Measurements from ENCODE around the gene NGLY1. TPM values are rescaled to one million over a fixed set of nuclear protein-coding genes. Genes with fewer than 3 reads are reported as not detected.

NGLY1 gene
- total and polyA plus RNA-seq, 10 of the 15 experiments (the other 5 are each of a cell fraction or from before 2014, with no cell fraction given) = 29.8 to 73.5 (median 47.0) TPM

DNA sequence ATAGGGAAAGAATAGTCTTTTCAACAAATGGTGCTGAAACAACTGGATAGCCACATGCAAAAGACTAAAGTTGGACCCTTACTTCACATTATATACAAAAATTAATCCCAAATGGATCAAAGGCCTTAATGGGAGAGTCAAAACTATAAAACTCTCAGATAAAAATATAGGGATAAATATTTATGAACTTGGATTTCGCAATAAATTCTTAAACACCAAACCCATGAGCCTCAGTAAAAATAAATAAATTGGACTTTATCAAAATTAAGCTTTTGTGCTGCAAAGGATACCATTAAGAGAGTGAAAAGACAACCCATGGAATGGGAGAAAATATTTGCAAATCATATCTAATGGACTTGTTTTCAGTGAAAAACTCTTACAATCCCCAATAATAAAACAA is 99.8 kb downstream of the NGLY1 start:
- intact Hi-C loops (cut with micrococcal nuclease; ENCODE audit: unreplicated experiment) = no loop called here
- CTCF ChIA-PET = no interaction called here
- Histone ChIP-seq H3K9me3 (replicated peaks; ENCODE audit: control insufficient read depth, insufficient read depth, low read length) (no peaks in the 10 kb centered on the region), H3K4me2 (ENCODE audit: control insufficient read depth, insufficient read depth) (no peak overlapping the region), H2AFZ (ENCODE audit: control insufficient read depth, low read depth, low read length) (no peak overlapping the region), H3K27me3 (replicated peaks in 1 of 2; ENCODE audit: control insufficient read depth in 2 of 2, insufficient read depth in 2 of 2, low read length in 1 of 2) (no peaks in the 10 kb centered on the region), H3K4me1 (ENCODE audit: control insufficient read depth, insufficient read depth, low read length) (no peaks in the 10 kb centered on the region), H3K79me2 (ENCODE audit: control insufficient read depth, insufficient read depth, low read length) (no peaks in the 10 kb centered on the region), H3K9ac (ENCODE audit: control insufficient read depth, insufficient read depth, low read length) (no peak overlapping the region), H3K4me3 (no peak overlapping the region), H4K20me1 (ENCODE audit: control insufficient read depth, insufficient read depth) (no peaks in the 10 kb centered on the region), H3K36me3 (ENCODE audit: control insufficient read depth in 2 of 2, insufficient read depth in 2 of 2, low read length in 1 of 2) (no peaks in the 10 kb centered on the region), H3K27ac (ENCODE audit: control insufficient read depth, insufficient read depth) (no peak overlapping the region)
- RAD21 ChIA-PET (ENCODE audit: unreplicated experiment) = no interaction called here
- SMC1A ChIA-PET (ENCODE audit: uncharacterized antibody, unreplicated experiment) = interaction anchor here (1.8 kb wide), 1 partner anchor 15 kb away, joined by 7 read pairs; no protein-coding TSS in a partner anchor
- 48% methylated on average over 1 of the region's 1 CpG for WGBS (ENCODE audit: insufficient coverage, insufficient replicate concordance, low lambda C conversion rate, missing lambda C conversion rate)
- no peak for ATAC-seq
- in situ Hi-C loops (cut with MboI) = no loop called here
- POLR2A ChIA-PET = no interaction called here
- no peak for FAIRE-seq
- DNase-seq (ENCODE audit: low read depth, low spot score) = no peak
- TF ChIP-seq, protein P1, sequence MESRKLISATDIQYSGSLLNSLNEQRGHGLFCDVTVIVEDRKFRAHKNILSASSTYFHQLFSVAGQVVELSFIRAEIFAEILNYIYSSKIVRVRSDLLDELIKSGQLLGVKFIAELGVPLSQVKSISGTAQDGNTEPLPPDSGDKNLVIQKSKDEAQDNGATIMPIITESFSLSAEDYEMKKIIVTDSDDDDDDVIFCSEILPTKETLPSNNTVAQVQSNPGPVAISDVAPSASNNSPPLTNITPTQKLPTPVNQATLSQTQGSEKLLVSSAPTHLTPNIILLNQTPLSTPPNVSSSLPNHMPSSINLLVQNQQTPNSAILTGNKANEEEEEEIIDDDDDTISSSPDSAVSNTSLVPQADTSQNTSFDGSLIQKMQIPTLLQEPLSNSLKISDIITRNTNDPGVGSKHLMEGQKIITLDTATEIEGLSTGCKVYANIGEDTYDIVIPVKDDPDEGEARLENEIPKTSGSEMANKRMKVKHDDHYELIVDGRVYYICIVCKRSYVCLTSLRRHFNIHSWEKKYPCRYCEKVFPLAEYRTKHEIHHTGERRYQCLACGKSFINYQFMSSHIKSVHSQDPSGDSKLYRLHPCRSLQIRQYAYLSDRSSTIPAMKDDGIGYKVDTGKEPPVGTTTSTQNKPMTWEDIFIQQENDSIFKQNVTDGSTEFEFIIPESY (IDR thresholded peaks at IDR 0.05) = no peak
- TF ChIP-seq, protein P2, sequence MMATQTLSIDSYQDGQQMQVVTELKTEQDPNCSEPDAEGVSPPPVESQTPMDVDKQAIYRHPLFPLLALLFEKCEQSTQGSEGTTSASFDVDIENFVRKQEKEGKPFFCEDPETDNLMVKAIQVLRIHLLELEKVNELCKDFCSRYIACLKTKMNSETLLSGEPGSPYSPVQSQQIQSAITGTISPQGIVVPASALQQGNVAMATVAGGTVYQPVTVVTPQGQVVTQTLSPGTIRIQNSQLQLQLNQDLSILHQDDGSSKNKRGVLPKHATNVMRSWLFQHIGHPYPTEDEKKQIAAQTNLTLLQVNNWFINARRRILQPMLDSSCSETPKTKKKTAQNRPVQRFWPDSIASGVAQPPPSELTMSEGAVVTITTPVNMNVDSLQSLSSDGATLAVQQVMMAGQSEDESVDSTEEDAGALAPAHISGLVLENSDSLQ (IDR thresholded peaks at IDR 0.05) = no peak
- no peak for TF ChIP-seq NFIC (IDR thresholded peaks at IDR 0.05; ENCODE audit: low read depth, low read length)
- TF ChIP-seq, protein P3, sequence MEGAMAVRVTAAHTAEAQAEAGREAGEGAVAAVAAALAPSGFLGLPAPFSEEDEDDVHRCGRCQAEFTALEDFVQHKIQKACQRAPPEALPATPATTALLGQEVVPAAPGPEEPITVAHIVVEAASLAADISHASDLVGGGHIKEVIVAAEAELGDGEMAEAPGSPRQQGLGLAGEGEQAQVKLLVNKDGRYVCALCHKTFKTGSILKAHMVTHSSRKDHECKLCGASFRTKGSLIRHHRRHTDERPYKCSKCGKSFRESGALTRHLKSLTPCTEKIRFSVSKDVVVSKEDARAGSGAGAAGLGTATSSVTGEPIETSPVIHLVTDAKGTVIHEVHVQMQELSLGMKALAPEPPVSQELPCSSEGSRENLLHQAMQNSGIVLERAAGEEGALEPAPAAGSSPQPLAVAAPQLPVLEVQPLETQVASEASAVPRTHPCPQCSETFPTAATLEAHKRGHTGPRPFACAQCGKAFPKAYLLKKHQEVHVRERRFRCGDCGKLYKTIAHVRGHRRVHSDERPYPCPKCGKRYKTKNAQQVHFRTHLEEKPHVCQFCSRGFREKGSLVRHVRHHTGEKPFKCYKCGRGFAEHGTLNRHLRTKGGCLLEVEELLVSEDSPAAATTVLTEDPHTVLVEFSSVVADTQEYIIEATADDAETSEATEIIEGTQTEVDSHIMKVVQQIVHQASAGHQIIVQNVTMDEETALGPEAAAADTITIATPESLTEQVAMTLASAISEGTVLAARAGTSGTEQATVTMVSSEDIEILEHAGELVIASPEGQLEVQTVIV (IDR thresholded peaks at IDR 0.05; ENCODE audit: borderline replicate concordance, partially characterized antibody) = no peak
- TF ChIP-seq ZSCAN29 (IDR thresholded peaks at IDR 0.05) = no peak
- TF ChIP-seq, protein P4, sequence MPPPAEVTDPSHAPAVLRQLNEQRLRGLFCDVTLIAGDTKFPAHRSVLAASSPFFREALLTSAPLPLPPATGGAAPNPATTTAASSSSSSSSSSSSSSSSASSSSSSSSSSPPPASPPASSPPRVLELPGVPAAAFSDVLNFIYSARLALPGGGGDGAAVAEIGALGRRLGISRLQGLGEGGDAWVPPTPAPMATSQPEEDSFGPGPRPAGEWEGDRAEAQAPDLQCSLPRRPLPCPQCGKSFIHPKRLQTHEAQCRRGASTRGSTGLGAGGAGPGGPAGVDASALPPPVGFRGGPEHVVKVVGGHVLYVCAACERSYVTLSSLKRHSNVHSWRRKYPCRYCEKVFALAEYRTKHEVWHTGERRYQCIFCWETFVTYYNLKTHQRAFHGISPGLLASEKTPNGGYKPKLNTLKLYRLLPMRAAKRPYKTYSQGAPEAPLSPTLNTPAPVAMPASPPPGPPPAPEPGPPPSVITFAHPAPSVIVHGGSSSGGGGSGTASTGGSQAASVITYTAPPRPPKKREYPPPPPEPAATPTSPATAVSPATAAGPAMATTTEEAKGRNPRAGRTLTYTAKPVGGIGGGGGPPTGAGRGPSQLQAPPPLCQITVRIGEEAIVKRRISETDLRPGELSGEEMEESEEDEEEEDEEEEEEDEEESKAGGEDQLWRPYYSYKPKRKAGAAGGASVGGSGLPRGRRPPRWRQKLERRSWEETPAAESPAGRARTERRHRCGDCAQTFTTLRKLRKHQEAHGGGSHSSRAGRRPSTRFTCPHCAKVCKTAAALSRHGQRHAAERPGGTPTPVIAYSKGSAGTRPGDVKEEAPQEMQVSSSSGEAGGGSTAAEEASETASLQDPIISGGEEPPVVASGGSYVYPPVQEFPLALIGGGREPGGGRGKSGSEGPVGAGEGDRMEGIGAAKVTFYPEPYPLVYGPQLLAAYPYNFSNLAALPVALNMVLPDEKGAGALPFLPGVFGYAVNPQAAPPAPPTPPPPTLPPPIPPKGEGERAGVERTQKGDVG (CRISPR knock-in tag; IDR thresholded peaks at IDR 0.05) = no peak
- no peak for TF ChIP-seq SREBF2 (IDR thresholded peaks at IDR 0.05; ENCODE audit: low read length)
- TF ChIP-seq MYB (IDR thresholded peaks at IDR 0.05; ENCODE audit: borderline replicate concordance, low read depth, low read length) = no peak
- TF ChIP-seq CBX5 (IDR thresholded peaks at IDR 0.05; ENCODE audit: low read depth) = no peak
- TF ChIP-seq NFYB (IDR thresholded peaks at IDR 0.05; ENCODE audit: insufficient read depth, low read depth, low read length) = no peak
- TF ChIP-seq BMI1 (IDR thresholded peaks at IDR 0.05; ENCODE audit: borderline replicate concordance) = no peak
- no TSS peak for BruUV-seq (replicated peaks)

Measured in GM12878 (cell line).